GDM1 (cell line): Measurements from ENCODE around the gene TBC1D13.
"Not testable (repeated sequence)": the region's sequence is repeated elsewhere in the genome, so short reads cannot be mapped to it uniquely, and the experiment has no call there.

Source experiments
- DNase-seq: peaks from one replicate; lab custom pipeline; 2025; lab: John Stamatoyannopoulos, UW

TBC1D13 gene

GRCh38 chr9:128821584-128822406 is 34.7 kb downstream of the TBC1D13 start:
- DNase-seq, result no peak

- DNase-seq, result no peak
Observed at GRCh38 chr9:128822407-128823042, 35.5 kb downstream of the TBC1D13 start.

DNA sequence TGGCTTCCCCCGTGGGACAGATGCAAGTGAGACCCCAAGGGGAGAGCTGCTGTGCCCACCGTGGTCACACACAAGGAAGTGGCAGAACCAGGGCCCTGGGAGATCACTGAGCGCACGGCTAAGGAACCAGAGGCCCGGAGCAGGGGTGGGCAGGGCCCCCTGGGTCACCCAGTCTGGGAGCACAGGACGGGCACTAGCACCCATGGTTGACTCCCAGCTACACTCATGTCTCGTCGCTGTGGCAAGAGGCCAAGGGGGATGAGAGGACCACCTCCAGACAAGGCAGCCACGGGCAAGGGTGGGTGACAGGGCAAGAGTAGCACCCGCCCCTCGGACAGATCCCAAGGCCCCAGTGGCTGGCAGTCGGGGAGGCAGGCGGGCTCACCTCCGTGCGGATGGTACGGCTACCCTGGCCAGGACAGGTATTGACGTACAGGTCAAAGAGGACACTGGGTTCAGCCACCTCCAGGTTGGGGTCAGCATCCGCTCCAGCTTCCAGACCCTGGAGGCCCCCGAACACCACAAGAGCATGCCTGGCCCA is 36.4 kb downstream of the TBC1D13 start:
- DNase-seq, result no peak

DNA sequence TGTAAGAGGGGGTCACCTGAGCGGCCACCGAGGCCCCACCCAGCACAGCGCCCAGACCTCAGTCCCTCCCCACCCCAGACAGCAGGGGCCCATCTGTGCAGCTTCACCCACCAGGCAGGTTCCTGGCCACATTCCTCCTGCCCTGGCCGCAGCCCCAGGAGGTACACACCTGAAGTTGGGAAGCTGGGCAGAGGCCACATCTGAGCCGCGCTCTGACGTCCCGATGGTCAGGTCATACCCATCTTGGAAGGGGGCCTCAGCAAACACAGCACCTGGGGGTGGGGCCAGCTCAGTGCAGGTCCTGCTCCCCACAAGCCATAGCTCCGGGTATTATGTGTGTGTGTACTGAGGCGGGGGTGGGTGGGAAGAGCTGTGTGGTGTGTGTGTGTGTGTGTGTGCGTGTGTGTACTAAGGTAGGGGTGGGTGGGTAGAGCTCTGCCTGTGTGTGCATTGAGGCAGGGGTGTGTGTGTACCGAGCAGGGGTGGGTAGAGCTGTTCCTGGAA is 36.9 kb downstream of the TBC1D13 start:
- no peak for DNase-seq

DNA sequence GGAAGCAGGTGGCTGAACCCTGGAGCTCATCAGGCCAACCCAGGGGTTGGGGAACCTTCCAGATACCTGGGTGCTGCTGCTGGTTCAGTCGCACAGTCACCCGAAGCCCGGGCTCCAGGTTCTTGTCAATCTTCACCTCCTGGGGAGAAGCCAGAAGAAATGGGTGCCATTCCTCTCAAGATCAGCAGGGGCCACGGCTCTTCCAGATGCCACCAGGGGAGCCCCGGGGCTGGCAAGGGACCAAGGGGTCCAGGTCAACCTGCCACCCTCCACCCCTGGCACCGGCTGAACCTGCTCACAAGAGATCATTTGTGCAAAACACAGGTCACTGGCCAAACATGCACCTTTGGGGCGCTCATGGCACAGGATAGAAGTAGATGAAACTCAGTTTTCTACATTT is 37.9 kb downstream of the TBC1D13 start:
- DNase-seq, result no peak

GRCh38 chr9:128825923-128826700 is 39.1 kb downstream of the TBC1D13 start:
- DNase-seq, result no peak

DNA sequence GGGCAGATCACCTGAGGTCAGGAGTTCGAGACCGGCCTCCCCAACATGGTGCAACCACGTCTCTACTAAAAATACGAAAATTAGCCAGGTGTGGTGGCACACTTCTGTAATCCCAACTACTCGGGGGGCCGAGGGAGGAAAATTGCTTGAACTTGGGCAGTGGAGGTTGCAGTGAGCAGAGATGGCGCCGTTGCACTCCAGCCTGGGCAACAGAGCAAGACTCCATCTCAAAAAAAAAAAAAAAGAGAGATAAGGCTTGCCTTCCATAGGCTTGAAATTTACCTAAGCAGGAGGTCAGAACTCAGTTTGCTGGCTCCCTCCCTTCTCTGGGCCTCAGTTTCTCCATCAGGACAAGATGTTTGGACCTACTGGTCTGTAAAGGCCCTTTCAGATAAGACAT is 41.2 kb downstream of the TBC1D13 start:
- DNase-seq, result no peak

DNA sequence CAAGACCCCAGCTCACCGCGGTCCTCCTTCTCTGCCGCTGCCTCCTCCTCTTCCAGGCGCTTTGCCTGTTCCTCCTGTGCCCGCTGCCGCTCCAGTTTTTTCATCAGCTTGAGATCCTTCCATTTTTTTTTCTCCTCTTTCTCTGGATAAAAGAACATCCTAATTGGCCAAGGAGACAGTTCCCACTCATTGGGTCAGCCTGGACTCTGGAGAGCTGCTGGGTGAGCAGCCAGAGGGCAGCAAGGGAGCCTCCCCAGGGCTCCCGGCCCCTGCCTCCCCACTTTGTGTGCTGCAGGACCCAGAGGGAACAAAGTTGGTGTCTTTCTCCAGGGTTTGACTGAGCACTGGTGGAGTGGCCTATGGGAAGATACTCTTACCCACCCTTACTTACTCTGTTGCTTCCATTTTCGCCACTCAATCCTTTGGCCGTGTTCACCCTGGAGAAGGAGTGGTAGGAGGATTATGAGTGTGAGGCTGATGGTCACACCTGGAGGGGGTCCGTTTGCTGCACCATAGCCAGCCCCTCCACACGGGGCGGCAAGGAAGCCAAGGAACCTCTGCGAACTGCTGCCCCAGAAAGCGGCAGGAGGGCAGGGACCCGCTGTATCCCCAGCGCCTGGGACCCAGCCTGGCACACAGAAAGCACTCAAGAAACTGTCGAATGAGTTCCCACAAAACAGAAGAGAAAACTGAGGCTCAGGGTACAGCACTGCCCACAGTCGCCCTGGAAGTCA is 41.8 kb downstream of the TBC1D13 start:
- no peak for DNase-seq

DNA sequence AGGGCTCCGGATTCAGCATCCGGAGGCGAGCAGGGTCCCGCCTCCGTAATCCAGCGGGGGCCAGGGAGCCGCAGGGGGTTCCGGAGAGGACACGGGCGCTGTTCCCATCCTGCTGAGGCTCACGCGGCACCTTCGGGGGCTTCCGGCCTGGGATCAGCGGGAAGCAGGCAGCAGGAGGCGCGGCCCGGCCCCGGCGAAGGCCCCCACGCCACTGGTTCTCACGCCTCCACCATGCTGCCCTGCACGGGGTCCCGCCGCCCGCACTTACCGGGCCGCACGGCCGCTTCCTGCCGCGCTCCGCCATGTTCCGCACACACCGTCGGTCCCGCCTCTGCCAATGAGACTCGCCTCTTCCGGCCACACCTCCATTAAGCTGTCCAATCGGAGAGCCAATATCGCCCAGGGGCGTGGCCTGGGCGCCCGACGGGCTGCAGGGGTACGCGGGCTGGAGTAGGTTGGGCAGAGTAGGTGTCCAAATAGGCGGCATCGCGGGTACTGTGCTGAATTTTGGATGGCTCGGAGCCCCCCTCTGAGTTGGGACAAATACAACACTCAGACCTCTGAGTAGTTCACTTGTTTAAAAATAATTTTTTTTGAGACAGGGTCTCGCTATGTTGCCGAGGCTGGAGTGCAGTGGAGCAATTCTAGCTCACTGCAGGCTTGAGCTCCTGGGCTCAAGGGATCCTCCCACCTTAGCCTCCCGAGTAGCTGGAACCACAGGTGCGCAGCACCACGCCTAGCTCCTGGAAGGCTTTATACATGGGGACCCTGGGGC is 42.6 kb downstream of the TBC1D13 start, which contains the start of gene SPOUT1:
Gene SPOUT1, minus strand, starts transcription at position 318 of the 775 bp plus-strand sequence. Its CDS starts 14 bp downstream, at position 304.
- DNase-seq, result peak; percentile 90

GRCh38 chr9:128833696-128834095 is 46.6 kb downstream of the TBC1D13 start:
- no peak for DNase-seq

- no peak for DNase-seq
Observed at GRCh38 chr9:128835246-128836210, 48.5 kb downstream of the TBC1D13 start.

- no peak for DNase-seq
Observed at GRCh38 chr9:128836509-128837145, 49.6 kb downstream of the TBC1D13 start.

DNA sequence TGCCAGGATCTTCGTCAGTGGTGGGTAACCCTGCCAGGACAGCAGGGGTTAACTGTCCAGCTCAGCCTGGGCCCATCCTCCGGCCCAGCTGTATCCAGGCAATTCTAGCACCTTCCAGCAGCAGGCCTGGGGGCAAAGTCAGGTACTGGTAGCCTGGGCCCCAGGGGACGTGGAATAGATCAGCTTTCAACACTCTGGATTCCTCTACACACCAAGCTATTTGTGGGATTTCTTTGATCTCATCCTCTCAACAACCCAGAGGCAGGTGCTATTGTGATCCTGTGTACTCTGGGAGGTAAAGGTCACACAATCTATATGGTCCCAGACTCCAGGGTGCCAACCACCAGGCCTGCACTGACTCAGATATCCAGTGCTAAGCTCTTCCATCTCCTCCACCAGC is 51.3 kb downstream of the TBC1D13 start:
- DNase-seq, result no peak

DNA sequence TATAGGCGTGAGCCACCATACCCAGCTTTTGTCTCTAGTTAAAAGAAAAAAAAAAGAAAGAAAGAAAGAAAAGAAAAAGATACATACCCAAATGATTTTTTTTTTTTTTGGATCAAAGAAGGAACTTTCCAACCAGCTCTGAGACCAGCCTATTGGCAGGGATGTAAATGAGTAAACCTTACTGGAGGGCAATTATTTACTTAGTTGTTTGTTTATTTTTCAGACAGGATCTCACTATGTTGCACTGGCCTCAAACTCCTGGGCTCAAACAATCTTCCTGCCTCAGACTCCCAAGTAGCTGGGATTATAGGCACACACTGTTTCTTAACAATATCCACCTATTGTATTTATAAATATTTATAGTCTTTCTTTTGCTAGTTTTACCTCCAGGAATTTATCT is 53.5 kb downstream of the TBC1D13 start:
- no peak for DNase-seq

- no peak for DNase-seq
Observed at GRCh38 chr9:128841694-128842492, 54.8 kb downstream of the TBC1D13 start.

GRCh38 chr9:128843171-128843570 is 56.1 kb downstream of the TBC1D13 start:
- DNase-seq, result not testable (repeated sequence)

DNA sequence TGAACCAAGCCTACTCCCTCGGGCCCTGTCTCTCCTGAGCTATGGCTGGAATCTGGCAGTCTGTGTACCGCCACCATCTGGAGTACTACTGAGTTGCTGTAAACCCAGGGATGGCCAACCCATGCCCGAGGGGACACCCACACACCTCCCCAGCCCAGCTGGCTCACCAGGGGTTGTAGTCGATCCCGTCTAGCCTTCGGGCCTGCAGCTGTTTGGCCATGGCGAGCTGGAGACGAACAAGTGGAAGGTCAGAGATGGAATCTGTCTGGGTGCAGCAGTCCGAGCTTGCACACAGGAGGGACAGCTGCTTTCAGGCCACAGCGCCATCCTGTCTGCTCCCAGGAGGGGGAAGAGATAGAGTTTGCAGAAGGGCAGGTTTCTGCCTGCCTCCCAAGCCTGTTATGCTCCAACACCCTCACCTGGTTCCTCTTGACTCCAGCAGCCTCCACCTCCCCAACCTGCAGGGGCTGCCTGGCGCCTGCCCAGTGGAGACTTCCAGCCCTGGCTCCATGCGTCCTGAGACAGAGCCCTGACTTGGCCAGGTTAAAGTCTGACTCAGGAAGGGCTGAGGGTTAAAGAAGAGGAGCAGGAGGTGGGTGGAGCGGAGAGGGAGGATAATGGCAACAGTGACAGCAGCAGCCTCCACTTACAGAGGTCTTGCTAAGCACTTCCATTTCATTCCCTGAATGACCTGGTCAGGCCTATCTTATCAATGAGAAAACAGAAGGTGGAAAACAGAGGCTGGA is 58.3 kb downstream of the TBC1D13 start:
- no peak for DNase-seq

- no peak for DNase-seq
Observed at GRCh38 chr9:128846680-128847030, 59.6 kb downstream of the TBC1D13 start.
